Upper lobe of left lung (tissue), 4 donors: Measurements from ENCODE around the gene LPCAT1.

Experiments
- CTCF ChIP-seq, 6 experiments: fragments of 450-650 bp in 4 of 6; fragments of 200-600 bp in 2 of 6; sonication (generic) in 2 of 6; IDR thresholded peaks; one replicate each; pipeline ENCODE4 v1.5.1; 2016 to 2019; ENCODE audit warnings: antibody characterized with exemption in 6 of 6
- EP300 ChIP-seq, 4 donors: sonication (generic); formaldehyde crosslinking; IDR thresholded peaks; one replicate each; pipeline ENCODE4 v1.5.1; 2017; ENCODE audit warnings: antibody characterized with exemption in 4 of 4, control low read depth in 2 of 4
- POLR2A ChIP-seq, 4 donors: fragments of 450-650 bp; IDR thresholded peaks; one replicate each; pipeline ENCODE4 v1.5.1; 2016 to 2017; ENCODE audit warnings: antibody characterized with exemption in 4 of 4, mild to moderate bottlenecking in 2 of 4
- POLR2AphosphoS5 ChIP-seq, 2 donors: sonication (generic); formaldehyde crosslinking; IDR thresholded peaks; one replicate each; pipeline ENCODE4 v1.5.1; 2017; ENCODE audit warnings: antibody characterized with exemption in 2 of 2

GRCh38 chr5:1517838-1518237 is 5.9 kb downstream of the LPCAT1 start:
- no peak for TF ChIP-seq POLR2AphosphoS5 (IDR thresholded peaks at IDR 0.05)
- TF ChIP-seq CTCF (IDR thresholded peaks at IDR 0.05): no peak
- no peak for TF ChIP-seq POLR2A (IDR thresholded peaks at IDR 0.05)
- TF ChIP-seq EP300 (IDR thresholded peaks at IDR 0.05): no peak
